Activated naive CD8-positive, alpha-beta T cell treated with anti-CD3 and anti-CD28 coated beads, Interleukin-2, amount 10 ng/mL, durations not matched to agents 7 days and 5 days (primary cell): ENCODE data around the gene TYRO3. TPM values are rescaled to one million over a fixed set of nuclear protein-coding genes. Genes with fewer than 3 reads are reported as not detected.

Experiments used
- ATAC-seq: fragments of 150-1000 bp; cut with Tn5 transposase; one replicate; pipeline ENCODE4 v1.10.0; 2021; ENCODE audit warnings: low read depth, moderate library complexity
- POLR2A ChIA-PET: fragments of 350-600 bp; sonication (Branson Sonifier 250); formaldehyde crosslinking; loops from one replicate; lab custom pipeline; 2021; ENCODE audit warnings: antibody characterized with exemption; lab: Charles Lee
- DNase-seq: peaks from one replicate; pipeline ENCODE4 v3.0.0; 2021
- H3K27ac Mint-ChIP-seq: one replicate; pipeline ENCODE4 v1.8.0; 2022; ENCODE audit warnings: mild to moderate bottlenecking, mixed read lengths
- H3K27me3 Mint-ChIP-seq: one replicate; pipeline ENCODE4 v1.8.0; 2022; ENCODE audit warnings: mild to moderate bottlenecking, moderate library complexity, mixed read lengths
- H3K36me3 Mint-ChIP-seq: one replicate; pipeline ENCODE4 v1.8.0; 2021; ENCODE audit warnings: mild to moderate bottlenecking, mixed read lengths
- H3K4me1 Mint-ChIP-seq: one replicate; pipeline ENCODE4 v1.8.0; 2021; ENCODE audit warnings: mixed read lengths
- H3K4me3 Mint-ChIP-seq: one replicate; pipeline ENCODE4 v1.8.0; 2022; ENCODE audit warnings: mild to moderate bottlenecking, moderate library complexity, mixed read lengths
- H3K9me3 Mint-ChIP-seq: one replicate; pipeline ENCODE4 v1.8.0; 2021; ENCODE audit warnings: mixed read lengths
- total RNA-seq, 2 experiments: library from RNA; stranded (reverse); gene quantifications; one replicate each; pipeline ENCODE4 v1.2.3, GENCODE V29; 2021

Gene TYRO3
- total RNA-seq, 2 experiments from 2014 or later = 0.22 to 0.28 TPM

GRCh38 chr15:41559239-41559782 lies 299 bp downstream of the TYRO3 start:
- H3K36me3 Mint-ChIP-seq = no peaks in the 10 kb centered on the region
- peaks cover 19% of the 10 kb centered on the region for H3K4me1 Mint-ChIP-seq
- no peak overlapping the region for H3K27ac Mint-ChIP-seq
- peak overlapping the region; percentile 67 for H3K4me3 Mint-ChIP-seq
- H3K9me3 Mint-ChIP-seq = no peaks in the 10 kb centered on the region
- POLR2A ChIA-PET = no interaction called here
- peaks cover 33% of the 10 kb centered on the region for H3K27me3 Mint-ChIP-seq
- no peak for DNase-seq
- no peak for ATAC-seq

GRCh38 chr15:41560572-41560874 lies 1.5 kb downstream of the TYRO3 start:
- Mint-ChIP-seq H3K4me3 (peak overlapping the region; percentile 11), H3K27me3 (peaks cover 33% of the 10 kb centered on the region), H3K4me1 (peaks cover 16% of the 10 kb centered on the region), H3K9me3 (no peaks in the 10 kb centered on the region), H3K27ac (no peak overlapping the region), H3K36me3 (no peaks in the 10 kb centered on the region)
- no peak for ATAC-seq
- DNase-seq = no peak
- POLR2A ChIA-PET = interaction anchor here (0.6 kb wide), 1 partner anchor 25 kb away, joined by 3 read pairs; no protein-coding TSS in a partner anchor

- H3K27ac Mint-ChIP-seq = no peak overlapping the region
- no peaks in the 10 kb centered on the region for H3K36me3 Mint-ChIP-seq
- H3K4me3 Mint-ChIP-seq = no peak overlapping the region
- DNase-seq (no peak), ATAC-seq (no peak)
- H3K27me3 Mint-ChIP-seq = peaks cover 33% of the 10 kb centered on the region
- peaks cover 16% of the 10 kb centered on the region for H3K4me1 Mint-ChIP-seq
- no peaks in the 10 kb centered on the region for H3K9me3 Mint-ChIP-seq
- POLR2A ChIA-PET = interaction anchor here (0.6 kb wide), 1 partner anchor 24 kb away, joined by 3 read pairs; no protein-coding TSS in a partner anchor
Observed at GRCh38 chr15:41561104-41561776, 2.2 kb downstream of the TYRO3 start.

- DNase-seq (no peak), ATAC-seq (no peak)
- no peaks in the 10 kb centered on the region for H3K36me3 Mint-ChIP-seq
- POLR2A ChIA-PET = no interaction called here
- H3K27ac Mint-ChIP-seq = no peak overlapping the region
- peaks cover 13% of the 10 kb centered on the region for H3K4me1 Mint-ChIP-seq
- H3K4me3 Mint-ChIP-seq = no peak overlapping the region
- H3K9me3 Mint-ChIP-seq = no peaks in the 10 kb centered on the region
- H3K27me3 Mint-ChIP-seq = peaks cover 29% of the 10 kb centered on the region
Observed at GRCh38 chr15:41561777-41562145, 2.7 kb downstream of the TYRO3 start.

GRCh38 chr15:41562244-41562643 lies 3.2 kb downstream of the TYRO3 start:
- peaks cover 11% of the 10 kb centered on the region for H3K4me1 Mint-ChIP-seq
- H3K4me3 Mint-ChIP-seq = no peak overlapping the region
- peaks cover 29% of the 10 kb centered on the region for H3K27me3 Mint-ChIP-seq
- no peaks in the 10 kb centered on the region for H3K36me3 Mint-ChIP-seq
- ATAC-seq (no peak), DNase-seq (no peak)
- no peak overlapping the region for H3K27ac Mint-ChIP-seq
- H3K9me3 Mint-ChIP-seq = no peaks in the 10 kb centered on the region
- POLR2A ChIA-PET = interaction anchor here (0.6 kb wide), 1 partner anchor 993 kb away, joined by 5 read pairs; the partner anchor contains the start of gene RPUSD2

- H3K27me3 Mint-ChIP-seq = peaks cover 25% of the 10 kb centered on the region
- no peak overlapping the region for H3K4me3 Mint-ChIP-seq
- H3K9me3 Mint-ChIP-seq = no peaks in the 10 kb centered on the region
- POLR2A ChIA-PET = interaction anchor here (0.6 to 1.1 kb wide), 2 partner anchors 219 to 994 kb away, joined by 4 to 5 read pairs; partner anchors contain the start of gene RPUSD2
- H3K4me1 Mint-ChIP-seq = peaks cover 7% of the 10 kb centered on the region
- DNase-seq = no peak
- H3K36me3 Mint-ChIP-seq = no peaks in the 10 kb centered on the region
- ATAC-seq = no peak
- no peak overlapping the region for H3K27ac Mint-ChIP-seq
Observed at GRCh38 chr15:41562784-41563198, 3.8 kb downstream of the TYRO3 start.

GRCh38 chr15:41564286-41564959 lies 5.4 kb downstream of the TYRO3 start:
- Mint-ChIP-seq H3K27me3 (peaks cover 17% of the 10 kb centered on the region), H3K4me1 (no peaks in the 10 kb centered on the region), H3K27ac (no peak overlapping the region), H3K9me3 (no peaks in the 10 kb centered on the region), H3K4me3 (no peak overlapping the region), H3K36me3 (no peaks in the 10 kb centered on the region)
- POLR2A ChIA-PET = interaction anchor here (0.5 kb wide), 1 partner anchor 220 kb away, joined by 4 read pairs; no protein-coding TSS in a partner anchor
- DNase-seq (no peak), ATAC-seq (no peak)

- Mint-ChIP-seq H3K9me3 (no peaks in the 10 kb centered on the region), H3K27ac (no peak overlapping the region), H3K4me1 (no peaks in the 10 kb centered on the region), H3K36me3 (no peaks in the 10 kb centered on the region), H3K4me3 (no peak overlapping the region), H3K27me3 (peaks cover 12% of the 10 kb centered on the region)
- DNase-seq (no peak), ATAC-seq (no peak)
- POLR2A ChIA-PET = no interaction called here
Observed at GRCh38 chr15:41564960-41565502, 6.0 kb downstream of the TYRO3 start.

- no peak for DNase-seq
- POLR2A ChIA-PET = interaction anchor here (1.0 kb wide), 1 partner anchor 13 kb away, joined by 3 read pairs; no protein-coding TSS in a partner anchor
- H3K4me1 Mint-ChIP-seq = no peaks in the 10 kb centered on the region
- H3K27ac Mint-ChIP-seq = no peak overlapping the region
- H3K36me3 Mint-ChIP-seq = no peaks in the 10 kb centered on the region
- H3K4me3 Mint-ChIP-seq = no peak overlapping the region
- peaks cover 5% of the 10 kb centered on the region for H3K27me3 Mint-ChIP-seq
- no peaks in the 10 kb centered on the region for H3K9me3 Mint-ChIP-seq
- no peak for ATAC-seq
Observed at GRCh38 chr15:41565702-41566101, 6.7 kb downstream of the TYRO3 start.

- Mint-ChIP-seq H3K36me3 (no peaks in the 10 kb centered on the region), H3K9me3 (no peaks in the 10 kb centered on the region), H3K27me3 (peaks cover 2% of the 10 kb centered on the region), H3K4me1 (no peaks in the 10 kb centered on the region), H3K27ac (no peak overlapping the region), H3K4me3 (no peak overlapping the region)
- no peak for DNase-seq
- POLR2A ChIA-PET = interaction anchor here (1.0 kb wide), 1 partner anchor 14 kb away, joined by 3 read pairs; no protein-coding TSS in a partner anchor
- no peak for ATAC-seq
Observed at GRCh38 chr15:41566121-41566885, 7.3 kb downstream of the TYRO3 start.

GRCh38 chr15:41567261-41567660 lies 8.2 kb downstream of the TYRO3 start:
- no peaks in the 10 kb centered on the region for H3K36me3 Mint-ChIP-seq
- DNase-seq (no peak), ATAC-seq (no peak)
- no peak overlapping the region for H3K4me3 Mint-ChIP-seq
- peaks cover 5% of the 10 kb centered on the region for H3K27me3 Mint-ChIP-seq
- POLR2A ChIA-PET = no interaction called here
- H3K9me3 Mint-ChIP-seq = no peaks in the 10 kb centered on the region
- no peak overlapping the region for H3K27ac Mint-ChIP-seq
- no peaks in the 10 kb centered on the region for H3K4me1 Mint-ChIP-seq

GRCh38 chr15:41567862-41568261 lies 8.8 kb downstream of the TYRO3 start:
- POLR2A ChIA-PET = no interaction called here
- Mint-ChIP-seq H3K27ac (no peak overlapping the region), H3K4me3 (no peak overlapping the region), H3K9me3 (no peaks in the 10 kb centered on the region), H3K27me3 (peaks cover 5% of the 10 kb centered on the region), H3K36me3 (no peaks in the 10 kb centered on the region), H3K4me1 (no peaks in the 10 kb centered on the region)
- ATAC-seq (no peak), DNase-seq (no peak)
